Liver (tissue), 9 donors: Measurements from ENCODE around the gene RASAL2. TPM values are rescaled to one million over a fixed set of nuclear protein-coding genes. Genes with fewer than 3 reads are reported as not detected.

Experiments used
- DNase-seq: peaks from one replicate; pipeline ENCODE4 v3.0.0-alpha.2; 2017; ENCODE audit warnings: low spot score
- H3K27ac ChIP-seq, 2 donors: one replicate each; pipeline ENCODE4 v1.7.0; 2013; ENCODE audit warnings: inconsistent platforms in 2 of 2, low read length in 2 of 2, control low read depth in 1 of 2, low read depth in 1 of 2, mild to moderate bottlenecking in 1 of 2
- H3K27me3 ChIP-seq, 4 donors: one replicate each; pipeline versions ENCODE4 v1.6.1 to v1.7.0; 2013; ENCODE audit warnings: low read length in 3 of 4, inconsistent platforms in 1 of 4, mild to moderate bottlenecking in 1 of 4, moderate library complexity in 1 of 4; ENCODE audit not compliant: control insufficient read depth in 4 of 4, insufficient read depth in 4 of 4
- H3K36me3 ChIP-seq, 4 donors: one replicate each; pipeline versions ENCODE4 v1.6.1 to v1.7.0; 2013; ENCODE audit warnings: low read length in 3 of 4, mild to moderate bottlenecking in 3 of 4, low read depth in 1 of 4, moderate library complexity in 1 of 4; ENCODE audit not compliant: control insufficient read depth in 4 of 4, insufficient read depth in 3 of 4
- H3K4me1 ChIP-seq, 4 donors: one replicate each; pipeline versions ENCODE4 v1.6.1 to v1.7.0; 2013; ENCODE audit warnings: low read length in 3 of 4, mild to moderate bottlenecking in 3 of 4, moderate library complexity in 1 of 4; ENCODE audit not compliant: control insufficient read depth in 4 of 4, insufficient read depth in 4 of 4
- H3K4me3 ChIP-seq, 3 donors: one replicate each; pipeline versions ENCODE4 v1.6.1 to v1.7.0; 2013; ENCODE audit warnings: low read length in 3 of 3, control low read depth in 1 of 3, low read depth in 1 of 3, mild to moderate bottlenecking in 1 of 3
- H3K9ac ChIP-seq, 2 donors: one replicate each; pipeline ENCODE4 v1.7.0; 2013; ENCODE audit warnings: low read length in 2 of 2, mild to moderate bottlenecking in 2 of 2, moderate library complexity in 2 of 2, control low read depth in 1 of 2, low read depth in 1 of 2
- H3K9me3 ChIP-seq, 4 donors: one replicate each; pipeline versions ENCODE4 v1.6.1 to v1.7.0; 2013; ENCODE audit warnings: low read length in 3 of 4; ENCODE audit not compliant: control insufficient read depth in 4 of 4
- EGR1 ChIP-seq, 2 donors: IDR thresholded peaks; 2 replicates each; pipeline ENCODE4 v1.6.1; 2016 to 2018; ENCODE audit warnings: antibody characterized with exemption in 2 of 2, low read depth in 2 of 2
- FOXA1 ChIP-seq: IDR thresholded peaks from 2 replicates; pipeline ENCODE4 v1.6.1; 2016; ENCODE audit warnings: antibody characterized with exemption
- FOXA2 ChIP-seq: IDR thresholded peaks from 2 replicates; pipeline ENCODE4 v1.6.1; 2016; ENCODE audit warnings: antibody characterized with exemption
- GABPA ChIP-seq, 2 donors: IDR thresholded peaks in 1 of 2; conservative IDR thresholded peaks in 1 of 2; 2 replicates each; pipeline ENCODE4 v1.6.1; 2016; ENCODE audit warnings: antibody characterized with exemption in 2 of 2, mild to moderate bottlenecking in 1 of 2, moderate library complexity in 1 of 2
- HNF4A ChIP-seq, 2 donors: conservative IDR thresholded peaks; 2 replicates each; pipeline ENCODE4 v1.6.1; 2016; ENCODE audit warnings: antibody characterized with exemption in 2 of 2, mild to moderate bottlenecking in 2 of 2
- HNF4G ChIP-seq: IDR thresholded peaks from 2 replicates; pipeline ENCODE4 v1.6.1; 2016; ENCODE audit warnings: antibody characterized with exemption
- JUND ChIP-seq, 2 donors: IDR thresholded peaks; 2 replicates each; pipeline ENCODE4 v1.6.1; 2016; ENCODE audit warnings: antibody characterized with exemption in 2 of 2
- NR2F2 ChIP-seq: IDR thresholded peaks from 2 replicates; pipeline ENCODE4 v1.6.1; 2016; ENCODE audit warnings: antibody characterized with exemption
- RAD21 ChIP-seq, 2 donors: IDR thresholded peaks; 2 replicates each; pipeline ENCODE4 v1.6.1; 2016; ENCODE audit warnings: antibody characterized with exemption in 2 of 2, mild to moderate bottlenecking in 2 of 2
- RXRA ChIP-seq, 2 donors: IDR thresholded peaks; 2 replicates each; pipeline ENCODE4 v1.6.1; 2017 to 2018; ENCODE audit warnings: antibody characterized with exemption in 2 of 2, mild to moderate bottlenecking in 1 of 2
- SP1 ChIP-seq: IDR thresholded peaks from 2 replicates; pipeline ENCODE4 v1.6.1; 2018; ENCODE audit warnings: antibody characterized with exemption, mild to moderate bottlenecking
- TAF1 ChIP-seq: conservative IDR thresholded peaks from 2 replicates; pipeline ENCODE4 v1.6.1; 2016; ENCODE audit warnings: antibody characterized with exemption, mild to moderate bottlenecking
- YY1 ChIP-seq: IDR thresholded peaks from 2 replicates; pipeline ENCODE4 v1.6.1; 2016; ENCODE audit warnings: antibody characterized with exemption, mild to moderate bottlenecking
- WGBS: extraction: QIAGEN DNeasy Blood & Tissue Kit; methylation state at CpG from one replicate; pipeline ENCODE4 v1.1.7; 2013; 5-methylcytosine and 5-hydroxymethylcytosine counted together
- polyA plus RNA-seq, 2 donors: library from polyadenylated mRNA; stranded (reverse) in 1 of 2; unstranded in 1 of 2; fragments of 200-250 nt in 1 of 2; fragments of >200 nt in 1 of 2; fragmentation: Nextera tagmentation in 1 of 2; extraction: Ambion mirVana in 1 of 2; gene quantifications; one replicate each; pipeline versions ENCODE4 v1.2.1 to v1.2.3, GENCODE V29; 2013 to 2015
- total RNA-seq, 2 donors: library from RNA; depleted of rRNA; stranded (reverse); fragments of >200 nt; gene quantifications; one replicate each; pipeline ENCODE4 v1.2.3, GENCODE V29; 2014
- TF ChIP-seq, protein P1 (sequence below): IDR thresholded peaks from 2 replicates; pipeline ENCODE4 v1.6.1; 2016; ENCODE audit warnings: antibody characterized with exemption
- TF ChIP-seq, protein P2 (sequence below): IDR thresholded peaks from 2 replicates; pipeline ENCODE4 v1.6.1; 2016; ENCODE audit warnings: antibody characterized with exemption
- TF ChIP-seq, protein P3 (sequence below): IDR thresholded peaks from 2 replicates; pipeline ENCODE4 v1.6.1; 2016; ENCODE audit warnings: antibody characterized with exemption
- TF ChIP-seq, protein P4 (sequence below): fragments of 150-350 bp; IDR thresholded peaks from 2 replicates; pipeline ENCODE4 v1.5.1; 2017; ENCODE audit warnings: improper control_type of control experiment, low read depth, low read length; ENCODE audit not compliant: missing input control
- TF ChIP-seq, protein P5 (sequence below): IDR thresholded peaks from 2 replicates; pipeline ENCODE4 v1.6.1; 2016; ENCODE audit warnings: antibody characterized with exemption, mild to moderate bottlenecking
- donor health status: healthy.
- donor health status: healthy.
- donor health status: healthy.
- donor health status: healthy.
- donor health status: healthy.

The RASAL2 gene
- total and polyA plus RNA-seq, 4 donors = 1.8 to 8.1 (median 4.1) TPM

DNA sequence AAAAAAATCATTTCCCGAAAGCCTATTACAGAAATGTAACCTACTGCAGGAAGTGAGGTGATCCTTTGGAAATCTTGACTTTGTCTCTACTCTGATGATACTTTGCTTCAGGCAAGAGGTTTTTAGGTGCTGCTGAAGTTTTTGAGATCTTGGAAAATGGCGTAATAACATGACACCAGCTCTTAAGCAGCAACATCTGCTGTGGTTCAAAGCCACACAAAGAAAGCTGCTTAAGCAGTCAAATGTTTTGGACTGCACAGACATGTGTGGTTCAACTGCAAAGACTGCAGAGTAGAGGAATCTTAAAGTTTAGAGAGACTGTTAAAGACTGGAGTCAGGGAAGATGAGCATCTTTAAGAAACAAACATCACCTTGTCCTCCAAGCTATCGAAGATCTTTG, 139.0 kb downstream of the RASAL2 start:
- Histone ChIP-seq H3K9me3 (no peaks in the 10 kb centered on the region), H3K27ac (no peak overlapping the region), H3K36me3 (no peaks in the 10 kb centered on the region), H3K27me3 (no peaks in the 10 kb centered on the region), H3K4me3 (no peak overlapping the region), H3K4me1 (no peaks in the 10 kb centered on the region), H3K9ac (no peak overlapping the region)
- DNase-seq = no peak
- TF ChIP-seq YY1 (no peak), RAD21 (IDR thresholded peaks at IDR 0.05) (no peak), RXRA (IDR thresholded peaks at IDR 0.05) (no peak), FOXA1 (no peak), NR2F2 (no peak), HNF4A (conservative IDR thresholded peaks at IDR 0.05) (no peak), JUND (IDR thresholded peaks at IDR 0.05) (no peak), HNF4G (no peak), EGR1 (IDR thresholded peaks at IDR 0.05; ENCODE audit: low read depth in 2 of 2) (no peak), TAF1 (no peak), FOXA2 (no peak), SP1 (no peak), GABPA (IDR thresholded peaks at IDR 0.05 in 1 of 2, conservative IDR thresholded peaks at IDR 0.05 in 1 of 2) (no peak)
- TF ChIP-seq, protein P1, sequence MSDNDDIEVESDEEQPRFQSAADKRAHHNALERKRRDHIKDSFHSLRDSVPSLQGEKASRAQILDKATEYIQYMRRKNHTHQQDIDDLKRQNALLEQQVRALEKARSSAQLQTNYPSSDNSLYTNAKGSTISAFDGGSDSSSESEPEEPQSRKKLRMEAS = no peak
- TF ChIP-seq, protein P2, sequence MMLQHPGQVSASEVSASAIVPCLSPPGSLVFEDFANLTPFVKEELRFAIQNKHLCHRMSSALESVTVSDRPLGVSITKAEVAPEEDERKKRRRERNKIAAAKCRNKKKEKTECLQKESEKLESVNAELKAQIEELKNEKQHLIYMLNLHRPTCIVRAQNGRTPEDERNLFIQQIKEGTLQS = no peak
- TF ChIP-seq, protein P3, sequence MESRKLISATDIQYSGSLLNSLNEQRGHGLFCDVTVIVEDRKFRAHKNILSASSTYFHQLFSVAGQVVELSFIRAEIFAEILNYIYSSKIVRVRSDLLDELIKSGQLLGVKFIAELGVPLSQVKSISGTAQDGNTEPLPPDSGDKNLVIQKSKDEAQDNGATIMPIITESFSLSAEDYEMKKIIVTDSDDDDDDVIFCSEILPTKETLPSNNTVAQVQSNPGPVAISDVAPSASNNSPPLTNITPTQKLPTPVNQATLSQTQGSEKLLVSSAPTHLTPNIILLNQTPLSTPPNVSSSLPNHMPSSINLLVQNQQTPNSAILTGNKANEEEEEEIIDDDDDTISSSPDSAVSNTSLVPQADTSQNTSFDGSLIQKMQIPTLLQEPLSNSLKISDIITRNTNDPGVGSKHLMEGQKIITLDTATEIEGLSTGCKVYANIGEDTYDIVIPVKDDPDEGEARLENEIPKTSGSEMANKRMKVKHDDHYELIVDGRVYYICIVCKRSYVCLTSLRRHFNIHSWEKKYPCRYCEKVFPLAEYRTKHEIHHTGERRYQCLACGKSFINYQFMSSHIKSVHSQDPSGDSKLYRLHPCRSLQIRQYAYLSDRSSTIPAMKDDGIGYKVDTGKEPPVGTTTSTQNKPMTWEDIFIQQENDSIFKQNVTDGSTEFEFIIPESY = no peak
- TF ChIP-seq, protein P4, sequence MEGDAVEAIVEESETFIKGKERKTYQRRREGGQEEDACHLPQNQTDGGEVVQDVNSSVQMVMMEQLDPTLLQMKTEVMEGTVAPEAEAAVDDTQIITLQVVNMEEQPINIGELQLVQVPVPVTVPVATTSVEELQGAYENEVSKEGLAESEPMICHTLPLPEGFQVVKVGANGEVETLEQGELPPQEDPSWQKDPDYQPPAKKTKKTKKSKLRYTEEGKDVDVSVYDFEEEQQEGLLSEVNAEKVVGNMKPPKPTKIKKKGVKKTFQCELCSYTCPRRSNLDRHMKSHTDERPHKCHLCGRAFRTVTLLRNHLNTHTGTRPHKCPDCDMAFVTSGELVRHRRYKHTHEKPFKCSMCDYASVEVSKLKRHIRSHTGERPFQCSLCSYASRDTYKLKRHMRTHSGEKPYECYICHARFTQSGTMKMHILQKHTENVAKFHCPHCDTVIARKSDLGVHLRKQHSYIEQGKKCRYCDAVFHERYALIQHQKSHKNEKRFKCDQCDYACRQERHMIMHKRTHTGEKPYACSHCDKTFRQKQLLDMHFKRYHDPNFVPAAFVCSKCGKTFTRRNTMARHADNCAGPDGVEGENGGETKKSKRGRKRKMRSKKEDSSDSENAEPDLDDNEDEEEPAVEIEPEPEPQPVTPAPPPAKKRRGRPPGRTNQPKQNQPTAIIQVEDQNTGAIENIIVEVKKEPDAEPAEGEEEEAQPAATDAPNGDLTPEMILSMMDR = no peak
- TF ChIP-seq, protein P5, sequence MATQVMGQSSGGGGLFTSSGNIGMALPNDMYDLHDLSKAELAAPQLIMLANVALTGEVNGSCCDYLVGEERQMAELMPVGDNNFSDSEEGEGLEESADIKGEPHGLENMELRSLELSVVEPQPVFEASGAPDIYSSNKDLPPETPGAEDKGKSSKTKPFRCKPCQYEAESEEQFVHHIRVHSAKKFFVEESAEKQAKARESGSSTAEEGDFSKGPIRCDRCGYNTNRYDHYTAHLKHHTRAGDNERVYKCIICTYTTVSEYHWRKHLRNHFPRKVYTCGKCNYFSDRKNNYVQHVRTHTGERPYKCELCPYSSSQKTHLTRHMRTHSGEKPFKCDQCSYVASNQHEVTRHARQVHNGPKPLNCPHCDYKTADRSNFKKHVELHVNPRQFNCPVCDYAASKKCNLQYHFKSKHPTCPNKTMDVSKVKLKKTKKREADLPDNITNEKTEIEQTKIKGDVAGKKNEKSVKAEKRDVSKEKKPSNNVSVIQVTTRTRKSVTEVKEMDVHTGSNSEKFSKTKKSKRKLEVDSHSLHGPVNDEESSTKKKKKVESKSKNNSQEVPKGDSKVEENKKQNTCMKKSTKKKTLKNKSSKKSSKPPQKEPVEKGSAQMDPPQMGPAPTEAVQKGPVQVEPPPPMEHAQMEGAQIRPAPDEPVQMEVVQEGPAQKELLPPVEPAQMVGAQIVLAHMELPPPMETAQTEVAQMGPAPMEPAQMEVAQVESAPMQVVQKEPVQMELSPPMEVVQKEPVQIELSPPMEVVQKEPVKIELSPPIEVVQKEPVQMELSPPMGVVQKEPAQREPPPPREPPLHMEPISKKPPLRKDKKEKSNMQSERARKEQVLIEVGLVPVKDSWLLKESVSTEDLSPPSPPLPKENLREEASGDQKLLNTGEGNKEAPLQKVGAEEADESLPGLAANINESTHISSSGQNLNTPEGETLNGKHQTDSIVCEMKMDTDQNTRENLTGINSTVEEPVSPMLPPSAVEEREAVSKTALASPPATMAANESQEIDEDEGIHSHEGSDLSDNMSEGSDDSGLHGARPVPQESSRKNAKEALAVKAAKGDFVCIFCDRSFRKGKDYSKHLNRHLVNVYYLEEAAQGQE = no peak
- WGBS = 95% methylated on average over 3 of the region's 3 CpGs
